Mesothelial cell of epicardium (in vitro differentiated cells): Measurements from ENCODE around the gene PHACTR1. TPM values are rescaled to one million over a fixed set of nuclear protein-coding genes. Genes with fewer than 3 reads are reported as not detected.

Source experiments
- DNase-seq, 2 experiments: peaks; one replicate each; pipeline ENCODE4 v3.0.0; 2021; ENCODE audit warnings: low spot score in 2 of 2; ENCODE audit not compliant: unreplicated experiment in 2 of 2
- H3K27ac Mint-ChIP-seq: 2 replicates; pipeline ENCODE4 v1.8.0; 2021; ENCODE audit warnings: mixed read lengths
- H3K27me3 Mint-ChIP-seq: 2 replicates; pipeline ENCODE4 v1.8.0; 2021; ENCODE audit warnings: low read depth, mixed read lengths
- H3K36me3 Mint-ChIP-seq: 2 replicates; pipeline ENCODE4 v1.8.0; 2021; ENCODE audit warnings: mixed read lengths
- H3K4me1 Mint-ChIP-seq: 2 replicates; pipeline ENCODE4 v1.8.0; 2021; ENCODE audit warnings: mixed read lengths
- H3K4me3 Mint-ChIP-seq: 2 replicates; pipeline ENCODE4 v1.8.0; 2021; ENCODE audit warnings: mild to moderate bottlenecking, moderate library complexity, mixed read lengths
- H3K9me3 Mint-ChIP-seq: 2 replicates; pipeline ENCODE4 v1.8.0; 2021; ENCODE audit warnings: mixed read lengths
- total RNA-seq: library from RNA; stranded (reverse); gene quantifications from 3 replicates; pipeline ENCODE4 v1.2.1, GENCODE V29; 2021
- TF ChIP-seq, protein P1 (sequence below): fragments of 200-600 bp; sonication (generic); IDR thresholded peaks from one replicate; pipeline ENCODE4 v1.5.0; 2021; ENCODE audit warnings: antibody characterized with exemption; ENCODE audit not compliant: unreplicated experiment

The PHACTR1 gene
- total RNA-seq, 1 donor from 2014 or later, result 0.76 TPM

DNA sequence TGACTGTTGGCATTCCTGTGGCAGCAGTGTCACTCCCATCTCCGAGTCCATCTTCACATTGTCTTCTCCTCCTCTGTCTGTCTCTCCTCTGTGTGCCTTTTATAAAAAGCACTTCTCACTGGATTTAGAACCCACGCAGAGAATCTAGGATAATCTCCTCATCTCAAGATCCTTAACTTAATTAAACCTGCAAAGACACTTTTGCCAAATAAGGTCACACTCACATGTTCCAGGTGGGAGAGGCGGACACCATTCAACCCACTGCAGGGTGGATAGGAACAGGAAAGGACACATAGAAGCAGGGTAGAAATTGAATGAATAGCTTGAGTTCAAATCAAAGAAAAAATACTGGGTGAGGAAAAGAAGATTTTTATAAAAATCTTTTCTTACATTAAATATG lies 292.5 kb downstream of the PHACTR1 start:
- Mint-ChIP-seq H3K36me3 (no peaks in the 10 kb centered on the region), H3K9me3 (no peaks in the 10 kb centered on the region), H3K27me3 (peaks cover 83% of the 10 kb centered on the region), H3K27ac (no peak overlapping the region), H3K4me3 (no peak overlapping the region), H3K4me1 (peaks cover 10% of the 10 kb centered on the region)
- TF ChIP-seq, protein P1, sequence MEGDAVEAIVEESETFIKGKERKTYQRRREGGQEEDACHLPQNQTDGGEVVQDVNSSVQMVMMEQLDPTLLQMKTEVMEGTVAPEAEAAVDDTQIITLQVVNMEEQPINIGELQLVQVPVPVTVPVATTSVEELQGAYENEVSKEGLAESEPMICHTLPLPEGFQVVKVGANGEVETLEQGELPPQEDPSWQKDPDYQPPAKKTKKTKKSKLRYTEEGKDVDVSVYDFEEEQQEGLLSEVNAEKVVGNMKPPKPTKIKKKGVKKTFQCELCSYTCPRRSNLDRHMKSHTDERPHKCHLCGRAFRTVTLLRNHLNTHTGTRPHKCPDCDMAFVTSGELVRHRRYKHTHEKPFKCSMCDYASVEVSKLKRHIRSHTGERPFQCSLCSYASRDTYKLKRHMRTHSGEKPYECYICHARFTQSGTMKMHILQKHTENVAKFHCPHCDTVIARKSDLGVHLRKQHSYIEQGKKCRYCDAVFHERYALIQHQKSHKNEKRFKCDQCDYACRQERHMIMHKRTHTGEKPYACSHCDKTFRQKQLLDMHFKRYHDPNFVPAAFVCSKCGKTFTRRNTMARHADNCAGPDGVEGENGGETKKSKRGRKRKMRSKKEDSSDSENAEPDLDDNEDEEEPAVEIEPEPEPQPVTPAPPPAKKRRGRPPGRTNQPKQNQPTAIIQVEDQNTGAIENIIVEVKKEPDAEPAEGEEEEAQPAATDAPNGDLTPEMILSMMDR, result no peak
- DNase-seq, result no peak

DNA sequence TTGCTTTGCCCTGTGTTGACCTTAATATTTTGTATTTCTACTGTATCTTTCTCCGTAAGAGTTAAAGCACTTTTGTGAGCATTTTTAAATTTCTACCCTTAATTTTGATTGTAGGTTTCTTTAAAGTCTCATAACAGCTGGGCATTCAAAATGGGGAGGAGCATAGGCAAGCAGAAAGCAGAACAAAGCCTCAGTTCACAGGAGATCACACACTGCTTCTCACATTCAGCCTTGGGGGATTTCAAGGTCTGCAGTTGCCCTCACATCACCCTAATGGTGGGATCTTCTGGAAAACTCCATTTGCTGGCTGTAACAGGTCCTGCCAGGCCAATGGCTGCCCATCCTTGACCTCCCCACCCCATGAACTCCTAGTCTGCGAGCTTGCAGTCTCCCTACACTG lies 292.9 kb downstream of the PHACTR1 start:
- Mint-ChIP-seq H3K36me3 (no peaks in the 10 kb centered on the region), H3K4me3 (no peak overlapping the region), H3K4me1 (peaks cover 12% of the 10 kb centered on the region), H3K9me3 (no peaks in the 10 kb centered on the region), H3K27ac (no peak overlapping the region), H3K27me3 (peaks cover 86% of the 10 kb centered on the region)
- no peak for DNase-seq
- TF ChIP-seq, protein P1, result no peak

DNA sequence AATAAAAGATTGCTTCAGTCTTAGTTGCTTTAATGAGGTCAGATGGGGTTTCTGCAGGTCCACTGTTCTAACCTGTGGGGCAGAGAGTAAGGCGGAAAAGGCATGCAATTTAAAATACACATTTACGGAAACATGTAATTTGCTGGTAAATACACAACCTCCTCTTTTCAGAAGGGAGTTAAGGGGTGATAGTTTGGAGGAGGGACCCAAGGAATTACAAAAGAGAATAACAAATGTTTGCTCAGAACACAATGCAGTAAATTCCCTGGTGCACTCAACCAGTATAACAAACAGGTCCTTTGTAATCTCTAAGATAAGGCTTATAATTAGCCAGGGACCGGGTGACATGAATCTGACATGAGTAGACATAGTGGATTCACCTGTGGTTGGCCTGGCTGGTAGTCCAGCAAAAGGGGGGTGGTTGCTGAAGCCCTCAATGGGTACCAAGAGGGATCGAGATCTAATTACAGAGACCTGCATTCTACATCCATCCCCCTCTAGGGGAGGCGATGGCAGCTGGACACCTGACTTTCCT lies 295.1 kb downstream of the PHACTR1 start:
- no peak for DNase-seq
- TF ChIP-seq, protein P1, result no peak
- no peaks in the 10 kb centered on the region for H3K36me3 Mint-ChIP-seq
- H3K27ac Mint-ChIP-seq, result no peak overlapping the region
- H3K9me3 Mint-ChIP-seq, result no peaks in the 10 kb centered on the region
- H3K4me1 Mint-ChIP-seq, result peaks cover 18% of the 10 kb centered on the region
- H3K4me3 Mint-ChIP-seq, result no peak overlapping the region
- peaks cover 94% of the 10 kb centered on the region for H3K27me3 Mint-ChIP-seq

DNA sequence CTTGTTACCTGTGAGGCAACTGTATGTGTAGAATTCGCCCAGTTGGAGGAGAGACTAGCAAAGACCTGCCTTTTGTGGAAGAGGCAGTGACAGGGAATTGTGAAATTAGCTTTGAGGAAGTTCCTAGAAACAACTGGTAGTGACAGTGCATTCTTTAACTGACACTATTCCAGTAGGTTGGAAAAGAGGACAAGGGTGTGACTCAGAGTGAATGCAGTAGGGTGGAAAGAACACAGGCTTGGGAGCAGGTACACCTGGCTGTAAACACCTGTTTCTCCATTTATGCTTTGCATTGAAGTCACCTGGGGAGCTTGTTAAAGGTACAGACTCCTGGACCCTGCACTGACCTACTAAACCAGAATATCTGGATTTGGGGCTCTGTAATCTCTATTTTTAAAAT lies 295.7 kb downstream of the PHACTR1 start:
- DNase-seq, result no peak
- Mint-ChIP-seq H3K27me3 (peaks cover 97% of the 10 kb centered on the region), H3K4me1 (peaks cover 18% of the 10 kb centered on the region), H3K27ac (no peak overlapping the region), H3K36me3 (no peaks in the 10 kb centered on the region), H3K9me3 (no peaks in the 10 kb centered on the region), H3K4me3 (no peak overlapping the region)
- TF ChIP-seq, protein P1, result no peak

DNA sequence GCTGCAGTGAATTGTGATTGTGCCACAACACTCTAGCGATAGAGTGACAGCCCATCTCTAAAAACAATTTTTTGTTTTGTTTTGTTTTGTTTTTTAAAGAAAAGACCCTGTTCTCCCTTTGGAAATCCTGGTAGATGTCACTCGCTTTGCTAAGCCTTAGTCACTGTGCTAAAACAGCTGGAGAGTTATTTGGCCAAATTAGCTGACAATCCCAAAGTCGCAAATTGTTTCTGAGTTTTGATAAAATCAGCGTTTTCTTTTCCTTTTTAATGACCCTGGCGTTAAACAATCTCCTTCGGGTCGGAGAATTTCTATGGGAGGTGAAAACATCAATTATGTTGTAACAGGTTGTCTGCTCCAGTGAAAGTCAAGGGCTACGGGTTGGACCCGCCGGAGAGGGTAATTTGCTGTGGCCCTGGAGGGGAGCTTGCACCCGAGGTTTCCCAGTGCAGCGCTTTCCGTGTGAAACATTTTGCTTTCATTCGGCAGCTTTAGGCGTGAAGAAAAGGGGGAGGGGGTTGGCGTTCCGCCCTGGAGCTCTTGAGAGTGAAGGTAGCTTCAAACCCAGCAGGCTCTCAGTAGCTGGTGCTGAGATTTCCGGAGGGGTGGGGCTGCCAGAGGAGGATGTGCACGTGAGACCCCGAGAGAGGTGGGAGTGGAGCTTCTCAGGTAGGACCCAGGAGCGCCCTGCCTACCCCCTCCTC lies 296.6 kb downstream of the PHACTR1 start:
- TF ChIP-seq, protein P1, result no peak
- peak overlapping the region; percentile 74 for H3K4me3 Mint-ChIP-seq
- H3K4me1 Mint-ChIP-seq, result peaks cover 18% of the 10 kb centered on the region
- no peak overlapping the region for H3K27ac Mint-ChIP-seq
- DNase-seq, result peak in 1 of 2 experiments; percentile 42
- H3K36me3 Mint-ChIP-seq, result no peaks in the 10 kb centered on the region
- peaks cover 92% of the 10 kb centered on the region for H3K27me3 Mint-ChIP-seq
- no peaks in the 10 kb centered on the region for H3K9me3 Mint-ChIP-seq
